ENCODE measurements around the gene UGT1A3.
"Not testable (repeated sequence)": the region's sequence is repeated elsewhere in the genome, so short reads cannot be mapped to it uniquely, and the experiment has no call there.

UGT1A3 gene

DNA sequence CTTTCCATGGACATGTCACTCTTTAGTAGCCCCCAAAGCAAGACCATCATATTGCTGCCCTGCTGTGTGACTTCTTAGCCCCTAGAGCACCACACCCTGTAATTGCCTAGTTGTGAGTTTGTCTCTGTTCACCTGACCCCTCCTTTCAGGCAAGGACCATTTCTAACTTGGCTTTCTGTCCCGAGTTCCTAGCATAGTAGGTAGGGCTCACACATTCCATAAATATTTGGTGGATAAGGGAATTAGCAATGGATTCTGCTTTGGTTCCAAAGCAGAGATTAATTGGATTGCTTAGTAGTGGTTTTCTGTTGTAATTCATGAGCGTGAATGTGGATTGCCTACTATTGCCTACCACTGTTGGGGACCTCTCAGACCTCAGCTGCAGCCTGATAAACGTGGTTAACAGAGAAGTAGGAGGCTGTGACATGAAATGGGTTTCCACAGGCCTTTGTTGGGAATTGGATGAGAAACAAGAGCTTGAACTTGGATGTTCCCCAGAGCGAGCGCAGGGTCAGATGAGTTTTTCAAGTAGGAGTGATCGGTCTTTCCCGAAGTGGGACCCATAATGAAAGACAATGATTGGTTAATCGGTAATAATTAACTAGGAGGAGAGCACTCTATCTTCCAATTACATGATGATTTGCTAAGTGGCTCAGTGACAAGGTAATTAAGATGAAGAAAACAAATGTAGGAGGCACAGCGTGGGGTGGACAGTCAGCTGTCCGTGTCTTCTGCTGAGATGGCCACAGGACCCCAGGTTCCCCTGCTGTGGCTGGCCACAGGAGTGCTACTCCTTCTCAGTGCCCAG lies 17.8 kb downstream of the UGT1A3 start:
- TF ChIP-seq, protein P1, sequence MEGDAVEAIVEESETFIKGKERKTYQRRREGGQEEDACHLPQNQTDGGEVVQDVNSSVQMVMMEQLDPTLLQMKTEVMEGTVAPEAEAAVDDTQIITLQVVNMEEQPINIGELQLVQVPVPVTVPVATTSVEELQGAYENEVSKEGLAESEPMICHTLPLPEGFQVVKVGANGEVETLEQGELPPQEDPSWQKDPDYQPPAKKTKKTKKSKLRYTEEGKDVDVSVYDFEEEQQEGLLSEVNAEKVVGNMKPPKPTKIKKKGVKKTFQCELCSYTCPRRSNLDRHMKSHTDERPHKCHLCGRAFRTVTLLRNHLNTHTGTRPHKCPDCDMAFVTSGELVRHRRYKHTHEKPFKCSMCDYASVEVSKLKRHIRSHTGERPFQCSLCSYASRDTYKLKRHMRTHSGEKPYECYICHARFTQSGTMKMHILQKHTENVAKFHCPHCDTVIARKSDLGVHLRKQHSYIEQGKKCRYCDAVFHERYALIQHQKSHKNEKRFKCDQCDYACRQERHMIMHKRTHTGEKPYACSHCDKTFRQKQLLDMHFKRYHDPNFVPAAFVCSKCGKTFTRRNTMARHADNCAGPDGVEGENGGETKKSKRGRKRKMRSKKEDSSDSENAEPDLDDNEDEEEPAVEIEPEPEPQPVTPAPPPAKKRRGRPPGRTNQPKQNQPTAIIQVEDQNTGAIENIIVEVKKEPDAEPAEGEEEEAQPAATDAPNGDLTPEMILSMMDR (IDR thresholded peaks at IDR 0.05; ENCODE audit: control insufficient read depth, insufficient read depth, low read depth, low read length, missing control alignments): no peak
- DNase-seq (ENCODE audit: low read depth): no peak

DNA sequence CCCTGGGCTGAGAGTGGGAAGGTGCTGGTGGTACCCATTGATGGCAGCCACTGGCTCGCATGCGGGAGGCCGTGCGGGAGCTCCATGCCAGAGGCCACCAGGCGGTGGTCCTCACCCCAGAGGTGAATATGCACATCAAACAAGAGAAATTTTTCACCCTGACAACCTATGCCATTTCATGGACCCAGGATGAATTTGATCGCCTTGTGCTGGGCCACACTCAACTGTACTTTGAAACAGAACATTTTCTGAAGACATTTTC lies 18.4 kb downstream of the UGT1A3 start:
- H3K4me3 ChIP-seq (ENCODE audit: control insufficient read depth, low read depth, low read length): no peak overlapping the region
- TF ChIP-seq, protein P1 (IDR thresholded peaks at IDR 0.05; ENCODE audit: control insufficient read depth, insufficient read depth, low read depth, low read length, missing control alignments): no peak
- DNase-seq (ENCODE audit: low read depth): no peak

More for the DNA sequence above, 17.8 kb downstream of the UGT1A3 start:
- H3K4me3 ChIP-seq (ENCODE audit: control insufficient read depth, low read depth, low read length): no peak overlapping the region

DNA sequence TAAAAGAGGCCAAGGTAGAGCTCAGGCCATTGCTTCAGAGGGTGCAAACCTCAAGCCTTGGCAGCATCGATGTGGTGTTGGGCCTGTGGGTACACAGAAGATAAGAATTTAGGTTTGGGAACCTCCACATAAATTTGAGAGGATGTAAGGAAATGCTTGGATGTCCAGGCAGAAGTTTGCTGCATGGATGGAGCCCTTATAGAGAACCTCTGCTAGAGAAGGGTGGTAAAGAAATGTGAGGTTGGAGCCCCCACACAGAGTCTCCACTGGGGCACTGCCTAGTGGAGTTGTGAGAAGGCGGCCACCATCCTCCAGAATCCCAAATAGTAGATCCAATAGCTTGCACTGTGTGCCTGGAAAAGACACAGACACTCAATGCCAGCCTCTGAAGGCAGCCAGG lies 21.8 kb downstream of the UGT1A3 start:
- not testable (repeated sequence) for DNase-seq (ENCODE audit: low read depth); H3K4me3 ChIP-seq (ENCODE audit: control insufficient read depth, low read depth, low read length)

DNA sequence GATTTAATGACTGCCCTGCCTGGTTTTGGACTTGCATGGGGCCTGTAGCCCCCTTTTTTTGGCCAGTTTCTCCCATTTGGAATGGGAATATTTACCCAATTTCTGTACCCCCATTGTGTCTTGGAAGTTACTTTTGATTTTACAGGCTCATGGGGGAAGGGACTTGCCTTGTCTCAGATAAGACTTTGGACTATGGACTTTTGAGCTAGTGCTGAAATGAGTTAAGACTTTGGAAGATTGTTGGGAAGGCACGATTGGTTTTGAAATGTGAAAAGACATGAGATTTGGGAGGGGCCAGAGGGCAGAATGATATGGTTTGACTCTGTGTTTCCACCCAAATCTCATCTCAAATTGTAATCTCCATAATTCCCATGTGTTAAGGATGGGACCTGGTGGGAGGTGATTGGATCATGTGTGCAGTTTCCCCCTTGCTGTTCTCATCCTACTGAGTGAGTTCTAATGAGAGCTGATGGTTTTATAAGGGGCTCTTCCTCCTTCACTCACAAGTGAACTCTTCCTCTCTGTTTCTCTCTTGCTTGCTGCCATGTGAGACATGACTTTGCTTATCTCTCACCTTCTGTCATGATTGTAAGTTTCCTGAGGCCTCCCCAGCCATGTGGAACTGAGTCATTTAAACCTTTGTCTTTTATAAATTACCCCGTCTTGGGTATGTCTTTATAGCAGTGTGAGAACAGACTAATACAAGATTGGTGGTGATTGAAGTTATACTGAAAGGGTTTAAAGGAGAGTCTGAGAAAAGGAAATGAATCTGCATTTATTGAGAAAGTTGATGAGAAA lies 22.6 kb downstream of the UGT1A3 start:
- DNase-seq (ENCODE audit: low read depth); H3K4me3 ChIP-seq (ENCODE audit: control insufficient read depth, low read depth, low read length): not testable (repeated sequence)

DNA sequence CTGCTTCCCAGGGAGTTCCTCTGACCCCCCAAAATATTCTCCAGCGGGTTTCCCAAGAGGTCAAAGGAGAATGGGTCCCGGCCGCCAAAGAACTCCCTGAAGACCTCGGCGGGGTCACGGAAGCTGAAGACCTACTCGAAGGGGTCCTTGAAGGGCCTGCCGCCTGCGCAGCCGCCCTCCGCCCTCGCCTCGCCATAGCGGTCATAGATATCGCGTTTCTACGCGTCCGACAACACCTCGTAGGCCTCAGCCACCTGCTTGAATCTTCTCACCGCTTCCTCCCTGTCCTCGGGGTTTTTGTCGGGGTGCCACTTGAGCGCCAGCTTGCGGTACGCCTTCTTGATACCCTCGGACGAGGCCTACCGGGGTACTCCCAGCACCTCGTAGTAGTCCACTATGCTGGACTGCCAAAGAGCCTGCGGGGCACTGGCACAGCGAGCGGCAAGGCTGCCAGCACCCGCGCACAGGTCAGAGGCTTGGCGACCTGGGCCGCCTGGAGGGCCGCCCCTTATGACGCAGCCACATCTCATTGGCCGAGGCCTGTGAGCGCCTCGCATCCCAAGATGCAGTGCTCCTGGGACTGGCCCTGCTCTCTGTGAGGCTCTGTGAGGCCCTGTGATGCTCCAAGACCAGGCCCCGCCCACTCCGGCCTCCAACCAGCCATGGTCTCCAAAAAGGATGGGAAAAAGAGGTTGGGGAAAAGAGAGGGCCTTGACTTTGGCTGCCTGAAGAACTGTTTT lies 26.2 kb downstream of the UGT1A3 start:
- no peak overlapping the region for H3K4me3 ChIP-seq (ENCODE audit: control insufficient read depth, low read depth, low read length)
- no peak for DNase-seq (ENCODE audit: low read depth)
- TF ChIP-seq, protein P1 (IDR thresholded peaks at IDR 0.05; ENCODE audit: control insufficient read depth, insufficient read depth, low read depth, low read length, missing control alignments): no peak

DNA sequence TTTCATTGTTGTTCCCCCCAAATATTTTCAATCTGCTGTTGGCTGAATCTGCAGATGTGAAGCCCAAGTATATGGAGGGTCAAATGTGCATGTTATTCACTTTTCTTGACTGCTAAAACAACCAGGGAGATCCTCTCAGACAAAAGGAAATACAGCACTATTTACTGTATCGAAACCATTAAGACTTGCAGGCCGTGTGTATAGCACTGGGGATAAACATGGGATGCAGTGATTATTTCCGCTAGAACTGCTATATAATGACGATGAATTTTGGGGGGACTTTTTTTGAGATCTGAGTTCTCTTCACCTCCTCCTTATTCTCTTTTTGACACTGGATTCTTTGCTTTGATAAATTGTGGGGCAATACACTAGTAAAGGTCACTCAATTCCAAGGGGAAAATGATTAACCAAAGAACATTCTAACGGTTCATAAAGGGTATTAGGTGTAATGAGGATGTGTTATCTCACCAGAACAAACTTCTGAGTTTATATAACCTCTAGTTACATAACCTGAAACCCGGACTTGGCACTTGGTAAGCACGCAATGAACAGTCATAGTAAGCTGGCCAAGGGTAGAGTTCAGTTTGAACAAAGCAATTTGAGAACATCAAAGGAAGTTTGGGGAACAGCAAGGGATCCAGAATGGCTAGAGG lies 27.7 kb downstream of the UGT1A3 start:
- DNase-seq (ENCODE audit: low read depth): no peak
- TF ChIP-seq, protein P1 (IDR thresholded peaks at IDR 0.05; ENCODE audit: control insufficient read depth, insufficient read depth, low read depth, low read length, missing control alignments): no peak
- H3K4me3 ChIP-seq (ENCODE audit: control insufficient read depth, low read depth, low read length): no peak overlapping the region

DNA sequence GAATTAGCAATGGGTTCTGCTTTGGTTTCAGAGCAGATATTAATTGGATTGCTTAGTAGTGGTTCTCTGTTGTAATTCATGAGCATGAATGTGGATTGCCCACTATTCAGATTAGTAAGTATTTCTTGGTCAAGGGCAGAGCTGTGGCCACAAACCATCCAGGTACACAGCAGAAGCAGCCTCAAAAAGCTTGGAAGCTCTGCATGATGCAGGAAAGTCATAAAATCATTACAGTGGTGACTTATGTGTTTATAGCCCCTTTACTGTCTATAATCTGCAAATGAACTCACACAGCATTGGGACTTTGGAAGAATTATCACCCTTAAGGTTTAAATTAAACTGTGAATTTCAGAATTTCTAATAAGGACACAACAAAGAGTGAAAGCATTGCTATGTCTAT lies 29.3 kb downstream of the UGT1A3 start:
- TF ChIP-seq, protein P1 (IDR thresholded peaks at IDR 0.05; ENCODE audit: control insufficient read depth, insufficient read depth, low read depth, low read length, missing control alignments): no peak
- H3K4me3 ChIP-seq (ENCODE audit: control insufficient read depth, low read depth, low read length): no peak overlapping the region
- DNase-seq (ENCODE audit: low read depth): no peak
